ENCODE measurements around the gene PGLYRP1.

The PGLYRP1 gene

GRCh38 chr19:46015687-46016425, 7.0 kb downstream of the PGLYRP1 start:
- Histone ChIP-seq H3K27ac (no peak overlapping the region), H3K36me3 (replicated peaks) (no peaks in the 10 kb centered on the region), H3K27me3 (replicated peaks) (peaks cover 8% of the 10 kb centered on the region), H3K4me3 (ENCODE audit: low read depth, low read length) (peak overlapping the region; percentile 47)
- in situ Hi-C loops (cut with HindIII; ENCODE audit: low pct_ligation_motif_present, low sequenced_read_pairs) = no loop called here
- DNase-seq = no peak
- no peak for TF ChIP-seq CTCF (IDR thresholded peaks at IDR 0.05; ENCODE audit: low read depth, low read length, missing control alignments)

GRCh38 chr19:46014941-46015686, 7.7 kb downstream of the PGLYRP1 start:
- no peak for TF ChIP-seq CTCF (IDR thresholded peaks at IDR 0.05; ENCODE audit: low read depth, low read length, missing control alignments)
- H3K27me3 ChIP-seq (replicated peaks) = peaks cover 8% of the 10 kb centered on the region
- in situ Hi-C loops (cut with HindIII; ENCODE audit: low pct_ligation_motif_present, low sequenced_read_pairs) = no loop called here
- no peak for DNase-seq
- H3K36me3 ChIP-seq (replicated peaks) = no peaks in the 10 kb centered on the region
- peak overlapping the region; percentile 9 for H3K4me3 ChIP-seq (ENCODE audit: low read depth, low read length)
- no peak overlapping the region for H3K27ac ChIP-seq

- TF ChIP-seq CTCF (IDR thresholded peaks at IDR 0.05; ENCODE audit: low read depth, low read length, missing control alignments) = no peak
- H3K27me3 ChIP-seq (replicated peaks) = peaks cover 8% of the 10 kb centered on the region
- H3K4me3 ChIP-seq (ENCODE audit: low read depth, low read length) = no peak overlapping the region
- no peaks in the 10 kb centered on the region for H3K36me3 ChIP-seq (replicated peaks)
- in situ Hi-C loops (cut with HindIII; ENCODE audit: low pct_ligation_motif_present, low sequenced_read_pairs) = no loop called here
- DNase-seq = no peak
- no peak overlapping the region for H3K27ac ChIP-seq
Observed at GRCh38 chr19:46014534-46014933, 8.3 kb downstream of the PGLYRP1 start.

- Histone ChIP-seq H3K27me3 (replicated peaks) (no peaks in the 10 kb centered on the region), H3K4me3 (ENCODE audit: low read depth, low read length) (no peak overlapping the region), H3K36me3 (replicated peaks) (peaks cover 10% of the 10 kb centered on the region), H3K27ac (no peak overlapping the region)
- DNase-seq = peak; percentile 77
- in situ Hi-C loops (cut with HindIII; ENCODE audit: low pct_ligation_motif_present, low sequenced_read_pairs) = no loop called here
- peak; percentile 86 for TF ChIP-seq CTCF (IDR thresholded peaks at IDR 0.05; ENCODE audit: low read depth, low read length, missing control alignments)
Observed at GRCh38 chr19:46009530-46010510, 13.0 kb downstream of the PGLYRP1 start.

GRCh38 chr19:46006411-46006810, 16.4 kb downstream of the PGLYRP1 start:
- no peak for DNase-seq
- H3K4me3 ChIP-seq (ENCODE audit: low read depth, low read length) = no peak overlapping the region
- in situ Hi-C loops (cut with HindIII; ENCODE audit: low pct_ligation_motif_present, low sequenced_read_pairs) = no loop called here
- no peak overlapping the region for H3K27ac ChIP-seq
- no peak for TF ChIP-seq CTCF (IDR thresholded peaks at IDR 0.05; ENCODE audit: low read depth, low read length, missing control alignments)
- H3K36me3 ChIP-seq (replicated peaks) = peaks cover 10% of the 10 kb centered on the region
- no peaks in the 10 kb centered on the region for H3K27me3 ChIP-seq (replicated peaks)

Measured in brain microvascular endothelial cell (primary cell).